IPS-15b (cell line): ENCODE results near the gene PCDHGA10.
"Not testable (repeated sequence)": the region's sequence is repeated elsewhere in the genome, so short reads cannot be mapped to it uniquely, and the experiment has no call there.

ENCODE experiments used
- H3K27me3 ChIP-seq: one replicate; pipeline ENCODE4 v1.6.1; 2013; ENCODE audit warnings: low read length; ENCODE audit not compliant: control insufficient read depth, insufficient read depth
- H3K36me3 ChIP-seq: one replicate; pipeline ENCODE4 v1.6.1; 2013; ENCODE audit warnings: low read length; ENCODE audit not compliant: control insufficient read depth, insufficient read depth
- H3K4me1 ChIP-seq: one replicate; pipeline ENCODE4 v1.6.1; 2013; ENCODE audit warnings: mild to moderate bottlenecking, low read length; ENCODE audit not compliant: control insufficient read depth, insufficient read depth
- H3K4me3 ChIP-seq: one replicate; pipeline ENCODE4 v1.5.1; 2013; ENCODE audit warnings: low read depth, low read length
- H3K9ac ChIP-seq: one replicate; pipeline ENCODE4 v1.6.1; 2013; ENCODE audit warnings: low read depth, mild to moderate bottlenecking, low read length
- H3K9me3 ChIP-seq: one replicate; pipeline ENCODE4 v1.6.1; 2013; ENCODE audit warnings: mild to moderate bottlenecking, low read length; ENCODE audit not compliant: control insufficient read depth, insufficient read depth

PCDHGA10 gene

GRCh38 chr5:141399555-141400258 is 13.1 kb upstream of the PCDHGA10 start:
- peaks cover 4% of the 10 kb centered on the region for H3K9me3 ChIP-seq
- H3K9ac ChIP-seq, result no peak overlapping the region
- H3K36me3 ChIP-seq, result no peaks in the 10 kb centered on the region
- no peak overlapping the region for H3K4me3 ChIP-seq
- H3K27me3 ChIP-seq, result no peaks in the 10 kb centered on the region
- H3K4me1 ChIP-seq, result no peaks in the 10 kb centered on the region

GRCh38 chr5:141402553-141403243 is 10.1 kb upstream of the PCDHGA10 start, which contains the start of gene PCDHGA9:
TSS of gene PCDHGA9 (plus strand) at chr5:141402778. CDS start at chr5:141402953, 175 bp downstream.
- Histone ChIP-seq H3K9me3 (peaks cover 4% of the 10 kb centered on the region), H3K27me3 (no peaks in the 10 kb centered on the region), H3K36me3 (no peaks in the 10 kb centered on the region), H3K9ac (no peak within 1 kb of the TSS), H3K4me3 (no peak within 1 kb of the TSS), H3K4me1 (no peaks in the 10 kb centered on the region)

GRCh38 chr5:141403387-141403786 is 9.4 kb upstream of the PCDHGA10 start:
- H3K4me1 ChIP-seq, result no peaks in the 10 kb centered on the region
- peaks cover 1% of the 10 kb centered on the region for H3K27me3 ChIP-seq
- H3K9ac ChIP-seq, result no peak overlapping the region
- H3K9me3 ChIP-seq, result peaks cover 4% of the 10 kb centered on the region
- H3K36me3 ChIP-seq, result no peaks in the 10 kb centered on the region
- H3K4me3 ChIP-seq, result no peak overlapping the region

- not testable (repeated sequence) for H3K36me3 ChIP-seq, H3K4me1 ChIP-seq, H3K9me3 ChIP-seq
- peak within 1 kb of the TSS; percentile 72 for H3K4me3 ChIP-seq
- H3K27me3 ChIP-seq, result peaks cover 14% of the 10 kb centered on the region
- H3K9ac ChIP-seq, result peak within 1 kb of the TSS; percentile 54
Measured at GRCh38 chr5:141407790-141408505, 4.8 kb upstream of the PCDHGA10 start, which contains the start of gene PCDHGB6. TSS of gene PCDHGB6 (plus strand) at chr5:141408021. CDS start at chr5:141408203, 182 bp downstream.

GRCh38 chr5:141409598-141410306 is 3.0 kb upstream of the PCDHGA10 start:
- no peak overlapping the region for H3K4me3 ChIP-seq
- H3K9me3 ChIP-seq, result no peaks in the 10 kb centered on the region
- no peaks in the 10 kb centered on the region for H3K36me3 ChIP-seq
- H3K4me1 ChIP-seq, result no peaks in the 10 kb centered on the region
- H3K9ac ChIP-seq, result no peak overlapping the region
- H3K27me3 ChIP-seq, result peaks cover 14% of the 10 kb centered on the region

GRCh38 chr5:141411575-141411974 is 1.2 kb upstream of the PCDHGA10 start:
- H3K9me3 ChIP-seq, result no peaks in the 10 kb centered on the region
- H3K4me1 ChIP-seq, result no peaks in the 10 kb centered on the region
- no peaks in the 10 kb centered on the region for H3K36me3 ChIP-seq
- H3K9ac ChIP-seq, result no peak overlapping the region
- H3K4me3 ChIP-seq, result no peak overlapping the region
- H3K27me3 ChIP-seq, result peaks cover 14% of the 10 kb centered on the region

- H3K4me1 ChIP-seq, result no peaks in the 10 kb centered on the region
- H3K9ac ChIP-seq, result peak overlapping the region; percentile 28
- H3K9me3 ChIP-seq, result no peaks in the 10 kb centered on the region
- H3K27me3 ChIP-seq, result peaks cover 17% of the 10 kb centered on the region
- H3K36me3 ChIP-seq, result no peaks in the 10 kb centered on the region
- peak overlapping the region; percentile 59 for H3K4me3 ChIP-seq
Measured at GRCh38 chr5:141413540-141414069, 818 bp downstream of the PCDHGA10 start.

GRCh38 chr5:141414548-141415274 is 1.9 kb downstream of the PCDHGA10 start:
- not testable (repeated sequence) for H3K9ac ChIP-seq, H3K36me3 ChIP-seq, H3K4me3 ChIP-seq, H3K9me3 ChIP-seq, H3K4me1 ChIP-seq
- peaks cover 14% of the 10 kb centered on the region for H3K27me3 ChIP-seq

- not testable (repeated sequence) for H3K4me3 ChIP-seq, H3K9me3 ChIP-seq, H3K9ac ChIP-seq, H3K4me1 ChIP-seq, H3K36me3 ChIP-seq
- peaks cover 17% of the 10 kb centered on the region for H3K27me3 ChIP-seq
Measured at GRCh38 chr5:141415275-141415618, 2.5 kb downstream of the PCDHGA10 start.

- H3K36me3 ChIP-seq, H3K4me1 ChIP-seq, H3K9me3 ChIP-seq: not testable (repeated sequence)
- H3K4me3 ChIP-seq, result peak within 1 kb of the TSS; percentile 55
- H3K27me3 ChIP-seq, result peaks cover 17% of the 10 kb centered on the region
- peak within 1 kb of the TSS; percentile 56 for H3K9ac ChIP-seq
Measured at GRCh38 chr5:141417494-141418172, 4.8 kb downstream of the PCDHGA10 start, which contains the start of gene PCDHGB7. TSS of gene PCDHGB7 (plus strand) at chr5:141417677. CDS start at chr5:141417860, 183 bp downstream.
